Upper lobe of left lung (tissue), 4 donors: ENCODE results near the gene ALPG.

Source experiments
- CTCF ChIP-seq, 6 experiments: fragments of 450-650 bp in 4 of 6; fragments of 200-600 bp in 2 of 6; sonication (generic) in 2 of 6; IDR thresholded peaks; one replicate each; pipeline ENCODE4 v1.5.1; 2016 to 2019; ENCODE audit warnings: antibody characterized with exemption in 6 of 6
- EP300 ChIP-seq, 4 donors: sonication (generic); formaldehyde crosslinking; IDR thresholded peaks; one replicate each; pipeline ENCODE4 v1.5.1; 2017; ENCODE audit warnings: antibody characterized with exemption in 4 of 4, control low read depth in 2 of 4
- POLR2A ChIP-seq, 4 donors: fragments of 450-650 bp; IDR thresholded peaks; one replicate each; pipeline ENCODE4 v1.5.1; 2016 to 2017; ENCODE audit warnings: antibody characterized with exemption in 4 of 4, mild to moderate bottlenecking in 2 of 4

- TF ChIP-seq POLR2A (IDR thresholded peaks at IDR 0.05): no peak
- TF ChIP-seq EP300 (IDR thresholded peaks at IDR 0.05): no peak
- no peak for TF ChIP-seq CTCF (IDR thresholded peaks at IDR 0.05)
Observed at GRCh38 chr2:232406556-232407310, at the start of gene ALPG.
